Stimulated activated naive CD4-positive, alpha-beta T cell treated with Interleukin-2 at 50 U/mL for 16 hours (primary cell): ENCODE results near the gene UPK3BL1.
"Not testable (repeated sequence)": the region's sequence is repeated elsewhere in the genome, so short reads cannot be mapped to it uniquely, and the experiment has no call there.

Source experiments
- DNase-seq: peaks from one replicate; lab custom pipeline; 2025; lab: John Stamatoyannopoulos, UW

The UPK3BL1 gene

GRCh38 chr7:102642691-102643090, at the start of gene UPK3BL1:
TSS of gene UPK3BL1 (minus strand) at chr7:102642791. CDS start at chr7:102642741, 50 bp downstream.
- DNase-seq, result not testable (repeated sequence)

DNA sequence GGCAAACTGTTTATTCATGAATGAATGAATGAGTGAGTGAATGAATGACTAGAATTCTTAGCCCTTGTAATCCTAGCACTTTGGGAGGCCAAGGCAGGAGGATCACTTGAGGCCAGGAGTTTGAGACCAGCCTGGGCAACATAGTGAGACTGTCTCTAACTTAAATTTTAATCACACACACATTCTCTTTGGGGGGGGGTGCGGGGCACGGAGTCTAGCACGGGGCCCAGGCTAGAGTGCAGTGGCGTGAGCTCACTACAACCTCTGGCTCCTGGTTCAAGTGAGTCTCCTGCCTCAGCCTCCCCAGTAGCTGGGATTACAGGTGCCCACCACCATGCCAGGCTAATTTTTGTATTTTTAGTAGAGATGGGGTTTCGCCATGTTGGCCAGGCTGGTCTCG, 48.0 kb upstream of the UPK3BL1 start:
- not testable (repeated sequence) for DNase-seq

DNA sequence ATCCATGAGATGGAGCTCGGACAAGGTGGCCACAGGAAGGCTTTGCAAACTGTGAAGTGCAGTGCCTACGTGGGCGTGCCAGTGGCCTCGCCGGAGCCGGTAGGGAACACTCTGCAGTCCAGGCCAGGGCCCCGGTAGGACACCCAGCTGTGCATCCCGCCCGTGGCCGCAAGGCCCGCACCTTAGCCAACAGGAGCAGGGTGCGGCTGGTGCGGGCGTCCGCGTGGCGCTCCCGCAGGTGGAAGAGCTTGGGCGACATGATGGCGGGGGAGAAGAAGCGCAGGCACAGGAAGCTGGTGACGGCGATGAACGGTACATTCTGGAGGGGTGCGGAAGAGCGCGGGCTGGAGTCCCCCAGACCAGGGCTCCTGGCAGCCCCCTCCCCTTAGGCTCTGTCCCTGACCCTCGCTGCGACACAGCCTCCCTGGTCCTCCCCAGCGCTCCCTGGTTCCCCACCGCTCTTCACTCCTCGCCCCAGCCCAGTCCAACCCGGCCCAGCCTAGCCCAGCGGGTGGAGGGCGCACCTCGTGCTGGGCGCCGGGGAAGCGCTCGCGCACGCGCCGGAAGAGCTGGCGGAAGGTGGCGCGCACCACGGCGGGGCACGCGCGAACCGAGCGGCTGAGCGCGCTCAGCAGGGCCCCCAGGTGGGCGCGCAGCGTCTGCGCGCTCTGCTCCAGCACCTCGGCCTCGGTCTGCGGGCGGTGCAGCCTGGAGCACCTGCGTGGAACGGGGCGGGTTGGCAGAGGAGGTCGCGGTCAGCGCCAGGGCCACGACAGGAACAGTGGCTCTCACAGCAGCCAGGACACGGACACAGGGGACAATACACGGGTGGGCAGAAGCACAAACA, 47.1 kb upstream of the UPK3BL1 start:
- not testable (repeated sequence) for DNase-seq

GRCh38 chr7:102688299-102689036, 45.9 kb upstream of the UPK3BL1 start:
- DNase-seq, result not testable (repeated sequence)

- DNase-seq, result not testable (repeated sequence)
These were observed 40.0 kb upstream of the UPK3BL1 start for GRCh38 chr7:102682560-102682959.

- DNase-seq, result not testable (repeated sequence)
These were observed 38.2 kb upstream of the UPK3BL1 start for GRCh38 chr7:102680780-102681179.

GRCh38 chr7:102675545-102675944, 33.0 kb upstream of the UPK3BL1 start:
- not testable (repeated sequence) for DNase-seq

GRCh38 chr7:102673447-102674067, 31.0 kb upstream of the UPK3BL1 start:
- DNase-seq, result not testable (repeated sequence)

- DNase-seq, result not testable (repeated sequence)
These were observed 29.3 kb upstream of the UPK3BL1 start for GRCh38 chr7:102671956-102672307.

GRCh38 chr7:102671166-102671955, 28.8 kb upstream of the UPK3BL1 start, which contains the start of gene POLR2J2:
TSS of gene POLR2J2 (minus strand) at chr7:102671663. CDS start at chr7:102671601, 62 bp downstream.
- not testable (repeated sequence) for DNase-seq

GRCh38 chr7:102667523-102667922, 24.9 kb upstream of the UPK3BL1 start:
- not testable (repeated sequence) for DNase-seq

DNA sequence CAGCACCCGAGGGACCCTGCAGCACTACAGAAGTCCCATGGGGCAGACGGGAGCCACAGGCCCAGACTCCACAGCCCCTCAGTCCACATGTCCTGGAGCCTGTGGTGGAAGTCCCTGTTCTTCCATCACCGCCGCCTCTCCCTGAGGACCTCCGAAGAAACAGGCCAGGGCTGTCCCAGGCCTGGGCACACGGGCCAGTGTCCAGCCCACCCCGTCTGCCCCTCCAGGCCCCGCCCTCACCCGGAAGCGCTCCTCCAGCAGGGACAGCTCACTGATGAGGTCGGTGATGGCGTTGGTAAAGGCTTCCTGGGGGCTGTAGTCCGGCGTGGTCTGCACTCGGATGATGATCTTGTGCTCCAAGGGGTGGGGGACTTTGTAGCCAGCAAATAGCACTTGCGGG, 24.3 kb upstream of the UPK3BL1 start:
- not testable (repeated sequence) for DNase-seq

DNA sequence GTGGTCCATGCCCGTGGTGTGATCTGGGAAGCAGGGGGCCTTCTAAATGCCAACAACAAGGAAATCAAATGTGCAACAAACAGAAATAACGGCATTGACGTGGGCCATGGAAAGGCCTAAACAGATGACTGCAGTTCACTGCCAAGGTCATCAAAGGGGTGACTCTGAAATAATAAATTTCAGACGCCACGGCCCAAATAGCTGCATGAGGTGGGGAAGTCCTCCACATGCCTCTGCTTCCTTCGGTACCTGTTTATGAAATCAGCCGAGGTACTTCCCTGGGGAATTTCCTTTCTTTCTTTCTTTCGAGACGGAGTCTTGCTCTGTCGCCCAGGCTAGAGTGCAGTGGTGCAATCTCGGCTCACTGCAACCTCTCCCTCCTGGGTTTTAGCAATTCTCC, 22.2 kb upstream of the UPK3BL1 start:
- DNase-seq, result not testable (repeated sequence)

DNA sequence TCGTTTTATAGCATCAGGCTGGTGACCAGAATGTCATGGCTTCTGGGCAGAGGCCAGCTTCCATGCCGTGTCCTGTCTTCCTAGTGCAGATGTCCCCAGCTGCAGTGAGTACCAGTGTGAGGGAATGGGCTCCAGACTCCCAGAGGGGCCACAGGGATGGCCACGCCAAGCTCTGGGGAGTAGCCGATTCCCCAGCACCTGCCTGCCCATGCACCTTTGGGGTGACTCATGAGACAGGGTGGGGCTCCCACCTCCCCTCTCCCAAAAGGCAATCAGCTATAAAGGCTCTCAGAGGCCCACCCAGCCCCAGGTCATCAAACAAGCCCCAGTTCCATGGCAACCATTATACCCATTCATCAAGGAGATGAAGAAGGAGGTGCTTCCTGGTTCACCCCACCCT, 7.3 kb upstream of the UPK3BL1 start, which contains the start of gene SPDYE2B:
SPDYE2B (plus strand) TSS at position 396 of the 400 bp plus-strand sequence. CDS start 2,030 bp downstream, outside the sequence.
- DNase-seq, result not testable (repeated sequence)

DNA sequence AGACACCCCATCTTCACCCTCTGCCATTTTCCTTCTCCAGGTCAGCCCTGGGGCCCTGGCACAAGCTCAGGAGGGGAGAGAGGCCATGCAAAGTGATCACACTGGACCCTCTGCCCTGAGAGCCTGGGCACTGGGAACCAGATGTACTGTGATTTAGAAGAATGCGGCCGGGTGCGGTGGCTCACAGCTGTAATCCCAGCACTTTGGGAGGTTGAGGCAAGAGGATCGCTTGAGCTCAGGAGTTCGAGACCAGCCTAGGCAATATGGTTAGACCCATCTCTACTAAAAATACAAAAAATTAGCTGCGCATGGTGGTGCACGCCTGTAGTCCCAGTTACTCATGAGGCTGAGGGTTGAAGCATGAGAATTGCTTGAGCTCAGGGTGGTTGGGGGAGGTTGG, 5.2 kb upstream of the UPK3BL1 start:
- DNase-seq, result not testable (repeated sequence)

DNA sequence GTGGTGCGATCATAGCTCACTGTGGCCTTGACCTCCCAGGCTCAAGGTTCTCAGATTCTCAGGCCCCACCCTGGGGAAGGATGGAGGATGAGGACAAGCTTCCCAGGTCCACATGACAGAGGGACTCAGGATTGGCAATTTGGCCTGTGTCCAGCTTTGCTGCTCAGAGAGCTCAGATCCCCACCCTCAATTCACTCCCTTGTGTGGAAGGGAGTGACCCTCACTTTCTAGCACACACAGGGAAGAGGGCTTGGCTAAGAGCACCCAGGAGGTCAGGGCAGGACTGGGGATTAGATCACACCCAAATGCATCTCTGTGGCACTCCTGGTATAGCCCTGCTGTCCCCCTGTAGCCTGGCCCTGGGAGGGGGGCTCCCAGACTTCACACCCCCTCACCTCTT, 813 bp upstream of the UPK3BL1 start:
- not testable (repeated sequence) for DNase-seq

GRCh38 chr7:102638848-102639247, 3.7 kb downstream of the UPK3BL1 start:
- DNase-seq, result not testable (repeated sequence)

DNA sequence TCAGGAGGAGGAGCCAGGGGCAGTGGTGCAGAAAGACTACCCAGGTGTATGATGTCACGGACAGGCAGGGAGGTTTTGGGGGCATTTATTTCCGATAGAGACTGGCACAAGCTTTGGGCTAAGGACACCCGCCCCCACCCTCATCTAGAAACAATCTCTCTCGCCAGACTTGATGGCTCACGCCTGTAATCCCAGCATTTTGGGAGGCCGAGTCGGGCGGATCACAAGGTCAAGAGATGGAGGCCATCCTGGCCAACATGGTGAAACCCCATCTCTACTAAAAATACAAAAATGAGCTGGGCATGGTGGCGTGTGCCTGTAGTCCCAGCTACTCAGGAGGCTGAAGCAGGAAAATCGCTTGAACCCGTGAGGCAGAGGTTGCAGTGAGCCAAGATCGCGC, 5.6 kb downstream of the UPK3BL1 start:
- not testable (repeated sequence) for DNase-seq

DNA sequence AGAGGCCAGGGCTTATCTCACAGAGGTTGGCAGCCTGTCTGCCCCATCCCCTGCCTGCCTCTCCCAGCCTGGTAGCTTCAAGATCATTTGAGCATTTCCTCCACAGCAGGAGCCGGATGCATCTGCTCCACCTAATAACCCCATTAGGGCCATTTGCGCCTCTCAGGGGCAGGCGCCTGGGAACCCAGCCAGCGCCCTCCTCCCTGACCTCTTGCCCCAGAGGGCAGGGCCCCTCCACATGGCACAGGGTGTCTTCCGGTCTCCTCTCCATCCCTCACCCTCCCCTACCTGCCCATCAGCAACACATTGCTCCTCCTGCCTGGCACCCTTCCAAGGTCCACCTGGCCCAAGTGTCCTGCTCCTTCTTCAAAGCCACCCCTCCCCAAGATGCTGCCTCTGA, 7.2 kb downstream of the UPK3BL1 start:
- not testable (repeated sequence) for DNase-seq

GRCh38 chr7:102634299-102634698, 8.3 kb downstream of the UPK3BL1 start:
- DNase-seq, result not testable (repeated sequence)

GRCh38 chr7:102630622-102631021, 12.0 kb downstream of the UPK3BL1 start:
- not testable (repeated sequence) for DNase-seq
